ENCODE data around the gene KCNN1. TPM values are rescaled to one million over a fixed set of nuclear protein-coding genes. Genes with fewer than 3 reads are reported as not detected.

The KCNN1 gene
- total and polyA plus RNA-seq, 2 donors (not counting 1 experiment from before 2014, with no cell fraction given) = under 0.01 TPM; not detected in 1

DNA sequence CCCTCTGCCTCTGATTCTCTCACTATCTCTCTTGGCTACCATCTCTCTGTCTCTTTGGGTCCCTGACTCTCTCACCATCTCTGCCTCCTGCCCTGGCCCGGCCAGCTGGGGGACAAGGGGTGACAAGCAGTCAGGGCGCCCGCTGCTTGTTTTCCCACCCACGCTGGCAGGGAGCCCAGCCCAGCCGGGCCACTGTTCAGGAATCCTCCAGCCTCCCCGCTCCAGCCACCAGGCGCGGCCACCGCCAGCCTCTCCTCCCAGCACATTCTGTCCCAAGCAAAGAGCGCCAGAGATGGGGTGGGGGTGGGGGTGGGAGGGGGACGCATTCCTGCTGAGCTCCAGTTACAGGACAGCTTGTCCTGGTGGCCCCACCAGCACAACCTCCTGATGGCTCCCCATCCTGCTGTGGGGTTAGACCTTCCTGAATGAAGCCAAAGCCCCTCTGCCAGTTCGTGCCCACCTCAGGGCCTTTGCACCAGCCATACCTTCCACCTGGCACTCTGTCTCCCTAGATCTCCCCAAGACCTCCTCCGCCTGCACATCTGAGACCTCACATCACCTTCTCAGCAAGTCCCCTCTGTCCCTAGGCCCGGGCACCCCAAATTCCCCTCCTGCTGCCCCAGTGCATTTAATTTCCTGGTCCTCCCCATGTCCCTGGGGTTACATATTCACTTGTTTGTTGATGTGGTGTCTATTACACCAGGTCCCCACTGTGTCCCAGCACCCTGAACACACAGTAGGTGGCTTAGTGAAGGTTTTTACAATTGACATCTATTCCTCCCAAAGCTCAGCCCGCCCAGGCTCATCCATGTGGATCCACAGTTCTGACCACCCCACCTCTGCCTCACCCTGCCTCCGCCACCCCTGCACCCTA lies 53.5 kb downstream of the KCNN1 start:
- Histone ChIP-seq H3K36me3 (ENCODE audit: control insufficient read depth, insufficient read depth, low read length) (no peaks in the 10 kb centered on the region), H3K4me2 (ENCODE audit: extremely low read depth, insufficient read depth, low read length) (no peak overlapping the region)
- DNase-seq (ENCODE audit: low read depth in 2 of 2) = peak in 1 of 2 donors; percentile 51

DNA sequence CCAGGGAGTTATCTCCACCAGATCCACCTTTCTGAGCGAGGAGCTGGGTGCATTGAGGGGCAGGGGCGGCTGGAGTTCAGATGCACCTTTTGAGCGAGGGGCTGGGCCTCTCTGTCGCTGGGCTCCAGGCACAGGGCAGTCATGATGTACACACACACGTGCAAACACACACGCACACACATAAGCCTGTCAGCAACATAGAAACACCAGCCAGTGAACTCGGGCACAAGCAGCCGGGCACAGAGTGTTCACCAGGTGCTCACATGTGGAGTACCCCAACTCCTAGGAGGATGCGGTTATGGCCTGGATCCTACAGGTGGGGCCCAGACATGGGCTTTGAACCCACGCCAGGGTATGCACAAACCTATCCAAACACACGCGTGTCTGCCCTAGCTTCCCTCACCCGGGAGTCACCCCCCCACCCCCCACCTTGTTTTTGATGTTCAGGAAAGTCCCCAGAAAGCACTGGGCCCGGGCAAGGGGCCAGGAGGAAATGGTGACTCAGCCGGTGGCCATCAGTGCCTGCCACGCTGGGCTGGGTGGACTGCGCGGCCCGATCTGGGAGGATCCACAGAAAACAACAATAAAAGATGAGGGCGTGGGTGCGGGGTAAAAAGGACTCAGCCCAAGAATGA lies 54.3 kb downstream of the KCNN1 start:
- H3K27ac ChIP-seq (ENCODE audit: insufficient read depth, low read length) = peak overlapping the region; percentile 71
- peak overlapping the region; percentile 87 for H2AFZ ChIP-seq (ENCODE audit: low read length)
- no peak overlapping the region for H3K4me3 ChIP-seq (replicated peaks in 1 of 4; ENCODE audit: control extremely low read depth in 1 of 4, insufficient read depth in 1 of 4, low read depth in 3 of 4, low read length in 4 of 4)
- no peaks in the 10 kb centered on the region for H3K36me3 ChIP-seq (ENCODE audit: control insufficient read depth, insufficient read depth, low read length)
- H3K4me1 ChIP-seq (ENCODE audit: control insufficient read depth, extremely low read depth, insufficient read depth, low read length) = peaks cover 23% of the 10 kb centered on the region
- no peaks in the 10 kb centered on the region for H4K20me1 ChIP-seq (ENCODE audit: control insufficient read depth, extremely low read depth, insufficient read depth, low read length)
- no peaks in the 10 kb centered on the region for H3K9me3 ChIP-seq (ENCODE audit: control insufficient read depth, insufficient read depth, low read depth, low read length)
- TF ChIP-seq EZH2 (IDR thresholded peaks at IDR 0.05; ENCODE audit: low read length, missing control alignments) (no peak), CTCF (conservative IDR thresholded peaks at IDR 0.05 in 1 of 2, IDR thresholded peaks at IDR 0.05 in 1 of 2; ENCODE audit: low read depth in 1 of 2, low read length in 2 of 2) (no peak)
- peak; percentile 71 to 82 for DNase-seq (ENCODE audit: low read depth in 2 of 2)
- H3K79me2 ChIP-seq (ENCODE audit: control insufficient read depth, insufficient read depth, low read length) = no peaks in the 10 kb centered on the region
- H3K4me2 ChIP-seq (ENCODE audit: extremely low read depth, insufficient read depth, low read length) = peak overlapping the region; percentile 71
- H3K27me3 ChIP-seq (ENCODE audit: control insufficient read depth, insufficient read depth, low read length) = no peaks in the 10 kb centered on the region
- peak overlapping the region; percentile 50 for H3K9ac ChIP-seq (ENCODE audit: insufficient read depth, low read length)

More for the DNA sequence above, 53.5 kb downstream of the KCNN1 start:
- H3K4me1 ChIP-seq (ENCODE audit: control insufficient read depth, extremely low read depth, insufficient read depth, low read length) = peaks cover 23% of the 10 kb centered on the region
- H3K27me3 ChIP-seq (ENCODE audit: control insufficient read depth, insufficient read depth, low read length) = no peaks in the 10 kb centered on the region
- no peak overlapping the region for H3K4me3 ChIP-seq (replicated peaks in 1 of 4; ENCODE audit: control extremely low read depth in 1 of 4, insufficient read depth in 1 of 4, low read depth in 3 of 4, low read length in 4 of 4)
- no peaks in the 10 kb centered on the region for H3K9me3 ChIP-seq (ENCODE audit: control insufficient read depth, insufficient read depth, low read depth, low read length)
- no peak for TF ChIP-seq CTCF (conservative IDR thresholded peaks at IDR 0.05 in 1 of 2, IDR thresholded peaks at IDR 0.05 in 1 of 2; ENCODE audit: low read depth in 1 of 2, low read length in 2 of 2)
- no peak for TF ChIP-seq EZH2 (IDR thresholded peaks at IDR 0.05; ENCODE audit: low read length, missing control alignments)
- H2AFZ ChIP-seq (ENCODE audit: low read length) = no peak overlapping the region
- no peaks in the 10 kb centered on the region for H4K20me1 ChIP-seq (ENCODE audit: control insufficient read depth, extremely low read depth, insufficient read depth, low read length)
- no peak overlapping the region for H3K27ac ChIP-seq (ENCODE audit: insufficient read depth, low read length)
- H3K9ac ChIP-seq (ENCODE audit: insufficient read depth, low read length) = no peak overlapping the region
- H3K79me2 ChIP-seq (ENCODE audit: control insufficient read depth, insufficient read depth, low read length) = no peaks in the 10 kb centered on the region

- Histone ChIP-seq H3K27me3 (ENCODE audit: control insufficient read depth, insufficient read depth, low read length) (no peaks in the 10 kb centered on the region), H3K36me3 (ENCODE audit: control insufficient read depth, insufficient read depth, low read length) (no peaks in the 10 kb centered on the region), H3K27ac (ENCODE audit: insufficient read depth, low read length) (no peak overlapping the region), H3K4me1 (ENCODE audit: control insufficient read depth, extremely low read depth, insufficient read depth, low read length) (peaks cover 21% of the 10 kb centered on the region), H3K79me2 (ENCODE audit: control insufficient read depth, insufficient read depth, low read length) (no peaks in the 10 kb centered on the region), H3K9me3 (ENCODE audit: control insufficient read depth, insufficient read depth, low read depth, low read length) (no peaks in the 10 kb centered on the region), H4K20me1 (ENCODE audit: control insufficient read depth, extremely low read depth, insufficient read depth, low read length) (no peaks in the 10 kb centered on the region), H3K4me3 (replicated peaks in 1 of 4; ENCODE audit: control extremely low read depth in 1 of 4, insufficient read depth in 1 of 4, low read depth in 3 of 4, low read length in 4 of 4) (no peak overlapping the region), H3K4me2 (ENCODE audit: extremely low read depth, insufficient read depth, low read length) (no peak overlapping the region), H3K9ac (ENCODE audit: insufficient read depth, low read length) (no peak overlapping the region), H2AFZ (ENCODE audit: low read length) (peak overlapping the region; percentile 42)
- no peak for DNase-seq (ENCODE audit: low read depth in 2 of 2)
- no peak for TF ChIP-seq CTCF (conservative IDR thresholded peaks at IDR 0.05 in 1 of 2, IDR thresholded peaks at IDR 0.05 in 1 of 2; ENCODE audit: low read depth in 1 of 2, low read length in 2 of 2)
- no peak for TF ChIP-seq EZH2 (IDR thresholded peaks at IDR 0.05; ENCODE audit: low read length, missing control alignments)
Observed at GRCh38 chr19:18023622-18024251, 56.8 kb downstream of the KCNN1 start.
